ENCODE data around the gene LIG4.

The LIG4 gene

GRCh38 chr13:108227651-108228272, 12.4 kb upstream of the LIG4 start:
- H3K4me3 ChIP-seq (ENCODE audit: severe bottlenecking): no peak overlapping the region
- no peak overlapping the region for H3K27ac ChIP-seq (ENCODE audit: poor library complexity, severe bottlenecking)
- no peaks in the 10 kb centered on the region for H3K9me3 ChIP-seq (ENCODE audit: severe bottlenecking)
- H3K4me1 ChIP-seq (ENCODE audit: insufficient read depth, poor library complexity, severe bottlenecking): no peaks in the 10 kb centered on the region
- DNase-seq (ENCODE audit: low spot score) (no peak), ATAC-seq (ENCODE audit: low read depth) (no peak)
- TF ChIP-seq CTCF (IDR thresholded peaks at IDR 0.05; ENCODE audit: poor library complexity, severe bottlenecking): peak; percentile 94
- H3K27me3 ChIP-seq (ENCODE audit: insufficient read depth, poor library complexity, severe bottlenecking): no peaks in the 10 kb centered on the region
- peaks cover 18% of the 10 kb centered on the region; the same call in 1 of the 2 replicates for H3K36me3 ChIP-seq (ENCODE audit: low read depth)

- no peak for TF ChIP-seq CTCF (IDR thresholded peaks at IDR 0.05; ENCODE audit: poor library complexity, severe bottlenecking)
- H3K4me3 ChIP-seq (ENCODE audit: severe bottlenecking): no peak overlapping the region
- no peaks in the 10 kb centered on the region for H3K27me3 ChIP-seq (ENCODE audit: insufficient read depth, poor library complexity, severe bottlenecking)
- DNase-seq (ENCODE audit: low spot score): no peak
- no peak overlapping the region for H3K27ac ChIP-seq (ENCODE audit: poor library complexity, severe bottlenecking)
- H3K9me3 ChIP-seq (ENCODE audit: severe bottlenecking): no peaks in the 10 kb centered on the region
- H3K4me1 ChIP-seq (ENCODE audit: insufficient read depth, poor library complexity, severe bottlenecking): no peaks in the 10 kb centered on the region
- peaks cover 15% of the 10 kb centered on the region; the same call in 1 of the 2 replicates for H3K36me3 ChIP-seq (ENCODE audit: low read depth)
- peak; percentile 40; the same call in 1 of the 3 replicates for ATAC-seq (ENCODE audit: low read depth)
These were observed 10.8 kb upstream of the LIG4 start for GRCh38 chr13:108226184-108226583.

GRCh38 chr13:108225440-108225839, 10.1 kb upstream of the LIG4 start:
- Histone ChIP-seq H3K9me3 (ENCODE audit: severe bottlenecking) (no peaks in the 10 kb centered on the region), H3K27me3 (ENCODE audit: insufficient read depth, poor library complexity, severe bottlenecking) (no peaks in the 10 kb centered on the region), H3K27ac (ENCODE audit: poor library complexity, severe bottlenecking) (no peak overlapping the region), H3K4me1 (ENCODE audit: insufficient read depth, poor library complexity, severe bottlenecking) (no peaks in the 10 kb centered on the region), H3K4me3 (ENCODE audit: severe bottlenecking) (no peak overlapping the region), H3K36me3 (ENCODE audit: low read depth) (peaks cover 14% of the 10 kb centered on the region; the same call in 1 of the 2 replicates)
- DNase-seq (ENCODE audit: low spot score): no peak
- ATAC-seq (ENCODE audit: low read depth): no peak
- no peak for TF ChIP-seq CTCF (IDR thresholded peaks at IDR 0.05; ENCODE audit: poor library complexity, severe bottlenecking)

DNA sequence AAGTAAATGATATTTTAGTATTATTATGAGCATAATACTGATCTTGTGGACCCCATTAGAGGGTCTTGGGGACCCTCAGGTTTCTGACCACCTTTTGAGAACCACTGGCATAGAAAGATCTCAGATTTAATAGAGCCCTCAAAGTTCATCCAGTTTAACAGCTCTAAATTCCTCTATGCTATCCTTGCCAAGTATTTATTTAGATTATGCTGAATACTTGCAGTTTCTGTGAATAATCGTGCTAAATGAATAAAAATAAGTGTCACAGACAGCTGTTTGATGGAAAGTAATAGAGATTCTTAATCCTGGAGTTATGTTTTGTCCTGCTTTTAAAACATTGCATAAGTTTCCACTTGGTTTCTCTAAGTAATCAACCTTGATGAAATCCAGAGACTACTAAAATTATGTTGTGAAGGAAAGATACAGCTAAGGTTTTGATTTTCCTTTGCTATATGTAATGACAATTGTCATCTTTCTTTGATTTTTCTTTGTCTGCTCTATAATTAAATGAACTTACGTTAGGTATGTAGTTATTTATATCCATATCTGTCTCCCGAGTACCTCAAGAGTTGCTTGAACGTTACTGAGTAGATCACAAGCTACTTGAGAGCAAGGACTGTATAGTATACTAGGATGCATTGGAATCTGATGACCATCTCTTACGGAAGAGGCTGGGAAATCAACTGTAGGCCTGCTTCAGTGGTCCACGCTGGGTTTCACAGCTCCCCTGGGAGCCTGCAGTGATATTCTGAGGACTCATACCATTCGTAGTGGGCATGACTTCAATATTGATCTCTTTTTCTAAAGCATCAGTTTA, 8.6 kb upstream of the LIG4 start:
- H3K4me3 ChIP-seq (ENCODE audit: severe bottlenecking): no peak overlapping the region
- no peaks in the 10 kb centered on the region for H3K27me3 ChIP-seq (ENCODE audit: insufficient read depth, poor library complexity, severe bottlenecking)
- no peaks in the 10 kb centered on the region for H3K36me3 ChIP-seq (ENCODE audit: low read depth)
- TF ChIP-seq CTCF (IDR thresholded peaks at IDR 0.05; ENCODE audit: poor library complexity, severe bottlenecking): no peak
- DNase-seq (ENCODE audit: low spot score): no peak
- no peaks in the 10 kb centered on the region for H3K9me3 ChIP-seq (ENCODE audit: severe bottlenecking)
- H3K27ac ChIP-seq (ENCODE audit: poor library complexity, severe bottlenecking): no peak overlapping the region
- no peak for ATAC-seq (ENCODE audit: low read depth)
- H3K4me1 ChIP-seq (ENCODE audit: insufficient read depth, poor library complexity, severe bottlenecking): peaks cover 6% of the 10 kb centered on the region

Data from RWPE2 (cell line).